ENCODE data around the gene KPNB1.

The KPNB1 gene

DNA sequence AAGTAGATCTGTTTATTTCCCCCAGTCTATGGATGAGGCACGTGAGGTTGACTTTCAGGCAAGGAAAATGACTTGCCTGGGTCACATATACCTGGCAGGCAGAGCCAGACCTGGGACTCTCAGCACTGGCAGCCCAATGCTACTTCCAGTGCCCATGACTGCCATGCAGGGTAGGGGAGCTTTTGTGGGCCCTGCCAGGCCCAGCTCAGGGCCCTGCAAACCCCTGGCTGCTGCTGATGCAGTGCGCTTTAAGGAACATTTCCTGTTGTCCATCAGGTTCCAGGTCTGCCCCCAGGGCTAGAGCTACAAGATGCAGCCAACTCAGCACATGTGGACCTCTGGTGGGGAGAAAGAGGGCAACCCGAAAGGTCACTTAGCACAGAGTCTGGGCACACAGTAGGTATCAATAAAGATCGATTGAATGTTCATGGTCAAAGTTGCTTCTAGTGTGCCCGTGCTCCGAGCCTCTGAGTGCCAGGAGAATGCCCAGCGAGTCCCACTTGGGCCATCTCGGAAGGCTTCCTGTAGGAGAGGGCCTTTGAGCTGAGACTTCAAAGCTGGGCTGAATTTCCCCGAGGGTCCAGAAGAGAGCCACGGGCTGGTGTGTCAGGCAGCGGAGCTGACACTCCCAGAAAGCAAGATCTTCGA lies 82.8 kb downstream of the KPNB1 start:
- no peak overlapping the region for H3K27ac ChIP-seq
- TF ChIP-seq CTCF (conservative IDR thresholded peaks at IDR 0.05; ENCODE audit: low read depth), result no peak
- DNase-seq (ENCODE audit: low spot score), result no peak
- ChIA-PET POLR2A (ENCODE audit: low non-redundant PET) (no interaction called here), CTCF (interaction anchor here (0.5 to 1.4 kb wide), 7 partner anchors 9 to 69 kb away, joined by 3 to 4 read pairs (median 3); no protein-coding TSS in a partner anchor)

- H3K27ac ChIP-seq, result no peak within 1 kb of the TSS
- DNase-seq (ENCODE audit: low spot score), result peak; percentile 24
- no peak for TF ChIP-seq CTCF (conservative IDR thresholded peaks at IDR 0.05; ENCODE audit: low read depth)
- CTCF ChIA-PET, result interaction anchor here (0.5 to 1.4 kb wide), 9 partner anchors 13 to 417 kb away, joined by 3 to 8 read pairs (median 3); no protein-coding TSS in a partner anchor
- POLR2A ChIA-PET (ENCODE audit: low non-redundant PET), result no interaction called here
Observed at GRCh38 chr17:47733047-47733673, 83.4 kb downstream of the KPNB1 start, which contains the start of gene TBX21. Gene TBX21, plus strand, starts transcription at chr17:47733236. Its CDS starts 219 bp downstream, at chr17:47733455.

DNA sequence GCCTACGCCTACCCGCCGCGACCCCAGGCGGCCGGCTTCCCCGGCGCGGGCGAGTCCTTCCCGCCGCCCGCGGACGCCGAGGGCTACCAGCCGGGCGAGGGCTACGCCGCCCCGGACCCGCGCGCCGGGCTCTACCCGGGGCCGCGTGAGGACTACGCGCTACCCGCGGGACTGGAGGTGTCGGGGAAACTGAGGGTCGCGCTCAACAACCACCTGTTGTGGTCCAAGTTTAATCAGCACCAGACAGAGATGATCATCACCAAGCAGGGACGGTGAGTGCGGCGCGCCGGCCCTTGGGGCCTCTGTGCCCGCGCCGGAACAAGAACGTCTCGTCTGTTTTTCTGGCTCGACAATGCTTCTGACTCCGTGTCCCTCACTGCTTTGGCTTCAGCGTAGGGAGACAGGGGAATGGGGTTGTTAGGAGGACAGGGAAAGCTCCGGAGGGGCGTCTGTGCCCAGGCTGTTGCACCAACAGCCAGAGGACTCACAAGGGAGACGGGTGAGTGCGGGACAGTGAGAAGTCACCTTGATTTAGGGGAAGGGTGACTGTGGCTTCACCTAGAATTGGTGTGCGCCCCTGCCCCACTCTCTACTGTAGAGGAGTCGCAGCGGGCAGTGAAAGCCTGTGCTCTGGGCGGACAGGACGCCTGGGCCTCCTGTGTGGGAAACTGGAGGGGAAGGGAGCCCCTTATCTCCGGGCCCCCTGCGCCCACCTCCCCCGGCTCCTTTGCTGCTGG lies 84.1 kb downstream of the KPNB1 start:
- H3K27ac ChIP-seq, result no peak overlapping the region
- POLR2A ChIA-PET (ENCODE audit: low non-redundant PET), result no interaction called here
- no peak for DNase-seq (ENCODE audit: low spot score)
- TF ChIP-seq CTCF (conservative IDR thresholded peaks at IDR 0.05; ENCODE audit: low read depth), result no peak
- CTCF ChIA-PET, result interaction anchor here (0.5 to 1.2 kb wide), 5 partner anchors 12 to 418 kb away, joined by 3 to 8 read pairs (median 4); no protein-coding TSS in a partner anchor

- no peak overlapping the region for H3K27ac ChIP-seq
- DNase-seq (ENCODE audit: low spot score), result no peak
- CTCF ChIA-PET, result no interaction called here
- POLR2A ChIA-PET (ENCODE audit: low non-redundant PET), result no interaction called here
- no peak for TF ChIP-seq CTCF (conservative IDR thresholded peaks at IDR 0.05; ENCODE audit: low read depth)
Observed at GRCh38 chr17:47735139-47735464, 85.4 kb downstream of the KPNB1 start.
